ENCODE data around the gene TP53TG5.

DNA sequence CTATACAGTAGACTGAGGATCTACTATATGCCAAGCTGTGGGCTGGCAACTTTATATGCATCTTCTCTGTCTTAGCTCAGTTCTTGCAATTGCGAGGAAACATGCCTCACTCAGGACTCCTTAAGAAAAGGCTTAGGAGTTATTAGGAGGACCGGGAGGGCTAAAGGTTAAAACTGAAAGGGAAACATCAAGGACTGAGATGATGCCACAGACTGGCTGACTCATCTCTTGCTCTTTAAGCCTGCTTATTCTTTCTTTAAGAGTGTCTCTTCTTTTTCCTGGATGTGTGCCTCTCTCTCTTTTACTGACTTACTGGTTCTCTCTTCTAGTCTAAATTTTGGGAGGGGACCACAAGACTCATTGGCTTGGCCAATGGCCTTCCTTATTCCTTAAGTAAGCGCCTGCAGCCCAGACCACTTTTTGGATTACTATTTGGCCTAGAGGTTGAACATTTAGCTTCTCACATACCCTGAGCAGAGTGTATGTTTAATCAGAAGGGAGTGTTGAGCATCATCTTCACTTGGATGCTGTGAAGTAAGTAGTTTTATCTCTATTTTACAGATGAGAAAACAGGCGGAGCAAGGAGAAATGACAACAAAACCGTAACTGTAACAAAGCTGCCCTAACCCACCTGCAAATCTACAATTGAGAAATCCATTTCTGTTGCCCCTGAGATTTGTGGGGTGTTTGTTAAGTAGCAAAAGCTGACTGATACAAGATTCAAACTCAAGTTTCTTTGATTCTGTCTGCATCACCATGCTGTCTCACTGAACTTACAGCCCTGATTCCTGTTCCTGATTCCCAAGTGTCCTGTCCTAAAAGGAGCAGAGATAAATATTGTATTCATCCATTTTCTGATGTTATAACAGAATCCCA is 22.7 kb downstream of the TP53TG5 start:
- no peak for TF ChIP-seq CTCF (IDR thresholded peaks at IDR 0.05; ENCODE audit: low read depth, low read length)
- TF ChIP-seq EZH2phosphoT487 (IDR thresholded peaks at IDR 0.05; ENCODE audit: low read depth), result no peak
